ENCODE data around the gene WHRN. TPM values are rescaled to one million over a fixed set of nuclear protein-coding genes. Genes with fewer than 3 reads are reported as not detected.

The WHRN gene
- total RNA-seq, 1 experiment from 2014 or later: 24.3 TPM

- TF ChIP-seq, protein P1, sequence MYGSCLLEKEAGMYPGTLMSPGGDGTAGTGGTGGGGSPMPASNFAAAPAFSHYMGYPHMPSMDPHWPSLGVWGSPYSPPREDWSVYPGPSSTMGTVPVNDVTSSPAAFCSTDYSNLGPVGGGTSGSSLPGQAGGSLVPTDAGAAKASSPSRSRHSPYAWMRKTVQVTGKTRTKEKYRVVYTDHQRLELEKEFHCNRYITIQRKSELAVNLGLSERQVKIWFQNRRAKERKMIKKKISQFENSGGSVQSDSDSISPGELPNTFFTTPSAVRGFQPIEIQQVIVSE (CRISPR knock-in tag; IDR thresholded peaks at IDR 0.05; ENCODE audit: borderline replicate concordance): no peak
- TF ChIP-seq ZNF425 (CRISPR knock-in tag; conservative IDR thresholded peaks at IDR 0.05): no peak
- no peak for TF ChIP-seq SP1 (CRISPR knock-in tag; conservative IDR thresholded peaks at IDR 0.05)
- TF ChIP-seq ZNF416 (CRISPR knock-in tag; IDR thresholded peaks at IDR 0.05): no peak
- no peak for TF ChIP-seq ZNF219 (CRISPR knock-in tag; IDR thresholded peaks at IDR 0.05; ENCODE audit: borderline replicate concordance)
These were observed 11.6 kb downstream of the WHRN start (continued) for GRCh38 chr9:114493521-114494184.

DNA sequence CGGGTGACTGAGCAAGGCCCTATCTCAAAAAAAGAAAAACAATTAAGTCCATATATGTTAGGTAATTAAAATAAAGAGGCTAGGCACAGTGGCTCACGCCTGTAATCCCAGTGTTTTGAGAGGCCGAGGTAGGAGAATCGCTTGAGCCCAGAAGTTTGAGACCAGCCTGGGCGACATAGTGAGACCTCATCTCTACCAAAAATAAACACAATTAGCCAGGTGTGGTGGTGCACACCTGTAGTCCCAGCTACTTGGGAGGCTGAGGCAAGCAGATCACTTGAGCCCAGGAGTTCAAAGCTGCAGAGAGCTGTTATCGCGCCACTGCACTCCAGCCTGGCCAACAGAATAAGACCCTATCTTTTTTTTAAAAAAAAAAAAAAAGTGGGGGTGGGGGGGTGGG is 12.3 kb downstream of the WHRN start:
- ChIA-PET CTCF (interaction anchor here (1.4 to 2.2 kb wide), 3 partner anchors 11 to 161 kb away, joined by 4 to 16 read pairs (median 6); no protein-coding TSS in a partner anchor), POLR2A (no interaction called here)
- Mint-ChIP-seq H3K27me3 (ENCODE audit: low read depth) (no peaks in the 10 kb centered on the region), H3K27ac (no peak overlapping the region), H3K4me3 (no peak overlapping the region), H3K4me1 (peaks cover 7% of the 10 kb centered on the region), H3K9me3 (no peaks in the 10 kb centered on the region), H3K36me3 (no peaks in the 10 kb centered on the region)
- DNase-seq (ENCODE audit: low spot score) (no peak), ATAC-seq (no peak)
- TF ChIP-seq CREB1 (CRISPR knock-in tag; IDR thresholded peaks at IDR 0.05): no peak
- TF ChIP-seq PRRX2 (CRISPR knock-in tag; IDR thresholded peaks at IDR 0.05): no peak
- no peak for TF ChIP-seq ZNF219 (CRISPR knock-in tag; IDR thresholded peaks at IDR 0.05; ENCODE audit: borderline replicate concordance)

DNA sequence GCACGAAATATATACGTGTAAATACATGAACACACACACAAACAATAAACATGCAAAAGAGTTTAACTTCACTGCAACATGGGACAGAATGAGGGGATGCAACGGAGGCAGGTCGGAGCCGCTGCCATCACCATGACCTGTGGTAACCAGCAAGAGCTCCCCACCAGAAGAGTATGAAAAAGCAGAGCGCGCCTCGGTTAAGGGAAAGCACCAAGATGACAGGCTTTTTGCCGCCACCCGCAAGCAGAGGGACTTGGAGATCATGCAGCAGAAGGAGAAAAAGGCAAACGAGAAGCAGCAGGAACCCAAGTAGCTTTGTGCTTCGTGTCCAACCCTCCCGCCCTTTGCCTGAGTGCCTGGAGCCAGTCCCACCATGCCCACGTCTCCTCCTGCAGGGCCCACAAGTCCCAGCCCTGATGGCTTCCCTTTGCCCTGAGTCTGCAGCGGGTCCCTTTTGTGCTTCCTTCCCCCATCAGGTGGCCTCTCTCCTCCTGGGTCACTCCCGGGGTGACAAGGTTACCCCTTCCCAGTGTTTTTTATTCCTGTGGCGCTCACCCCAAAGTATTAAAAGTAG is 13.8 kb downstream of the WHRN start:
- H3K27ac Mint-ChIP-seq: no peak overlapping the region
- H3K27me3 Mint-ChIP-seq (ENCODE audit: low read depth): no peaks in the 10 kb centered on the region
- H3K4me1 Mint-ChIP-seq: peaks cover 7% of the 10 kb centered on the region
- H3K9me3 Mint-ChIP-seq: no peaks in the 10 kb centered on the region
- H3K36me3 Mint-ChIP-seq: no peaks in the 10 kb centered on the region
- ChIA-PET POLR2A (interaction anchor here (0.6 kb wide), 1 partner anchor 77 kb away, joined by 4 read pairs; no protein-coding TSS in a partner anchor), CTCF (interaction anchor here (1.4 to 2.2 kb wide), 3 partner anchors 13 to 162 kb away, joined by 4 to 16 read pairs (median 7); no protein-coding TSS in a partner anchor)
- peak; percentile 51 for ATAC-seq
- DNase-seq (ENCODE audit: low spot score): no peak
- H3K4me3 Mint-ChIP-seq: no peak overlapping the region
- TF ChIP-seq MYBL2 (CRISPR knock-in tag; IDR thresholded peaks at IDR 0.05): no peak
- TF ChIP-seq, protein P2, sequence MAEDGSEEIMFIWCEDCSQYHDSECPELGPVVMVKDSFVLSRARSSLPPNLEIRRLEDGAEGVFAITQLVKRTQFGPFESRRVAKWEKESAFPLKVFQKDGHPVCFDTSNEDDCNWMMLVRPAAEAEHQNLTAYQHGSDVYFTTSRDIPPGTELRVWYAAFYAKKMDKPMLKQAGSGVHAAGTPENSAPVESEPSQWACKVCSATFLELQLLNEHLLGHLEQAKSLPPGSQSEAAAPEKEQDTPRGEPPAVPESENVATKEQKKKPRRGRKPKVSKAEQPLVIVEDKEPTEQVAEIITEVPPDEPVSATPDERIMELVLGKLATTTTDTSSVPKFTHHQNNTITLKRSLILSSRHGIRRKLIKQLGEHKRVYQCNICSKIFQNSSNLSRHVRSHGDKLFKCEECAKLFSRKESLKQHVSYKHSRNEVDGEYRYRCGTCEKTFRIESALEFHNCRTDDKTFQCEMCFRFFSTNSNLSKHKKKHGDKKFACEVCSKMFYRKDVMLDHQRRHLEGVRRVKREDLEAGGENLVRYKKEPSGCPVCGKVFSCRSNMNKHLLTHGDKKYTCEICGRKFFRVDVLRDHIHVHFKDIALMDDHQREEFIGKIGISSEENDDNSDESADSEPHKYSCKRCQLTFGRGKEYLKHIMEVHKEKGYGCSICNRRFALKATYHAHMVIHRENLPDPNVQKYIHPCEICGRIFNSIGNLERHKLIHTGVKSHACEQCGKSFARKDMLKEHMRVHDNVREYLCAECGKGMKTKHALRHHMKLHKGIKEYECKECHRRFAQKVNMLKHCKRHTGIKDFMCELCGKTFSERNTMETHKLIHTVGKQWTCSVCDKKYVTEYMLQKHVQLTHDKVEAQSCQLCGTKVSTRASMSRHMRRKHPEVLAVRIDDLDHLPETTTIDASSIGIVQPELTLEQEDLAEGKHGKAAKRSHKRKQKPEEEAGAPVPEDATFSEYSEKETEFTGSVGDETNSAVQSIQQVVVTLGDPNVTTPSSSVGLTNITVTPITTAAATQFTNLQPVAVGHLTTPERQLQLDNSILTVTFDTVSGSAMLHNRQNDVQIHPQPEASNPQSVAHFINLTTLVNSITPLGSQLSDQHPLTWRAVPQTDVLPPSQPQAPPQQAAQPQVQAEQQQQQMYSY (CRISPR knock-in tag; IDR thresholded peaks at IDR 0.05): no peak
- TF ChIP-seq, protein P3, sequence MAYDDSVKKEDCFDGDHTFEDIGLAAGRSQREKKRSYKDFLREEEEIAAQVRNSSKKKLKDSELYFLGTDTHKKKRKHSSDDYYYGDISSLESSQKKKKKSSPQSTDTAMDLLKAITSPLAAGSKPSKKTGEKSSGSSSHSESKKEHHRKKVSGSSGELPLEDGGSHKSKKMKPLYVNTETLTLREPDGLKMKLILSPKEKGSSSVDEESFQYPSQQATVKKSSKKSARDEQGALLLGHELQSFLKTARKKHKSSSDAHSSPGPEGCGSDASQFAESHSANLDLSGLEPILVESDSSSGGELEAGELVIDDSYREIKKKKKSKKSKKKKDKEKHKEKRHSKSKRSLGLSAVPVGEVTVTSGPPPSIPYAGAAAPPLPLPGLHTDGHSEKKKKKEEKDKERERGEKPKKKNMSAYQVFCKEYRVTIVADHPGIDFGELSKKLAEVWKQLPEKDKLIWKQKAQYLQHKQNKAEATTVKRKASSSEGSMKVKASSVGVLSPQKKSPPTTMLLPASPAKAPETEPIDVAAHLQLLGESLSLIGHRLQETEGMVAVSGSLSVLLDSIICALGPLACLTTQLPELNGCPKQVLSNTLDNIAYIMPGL (CRISPR knock-in tag; IDR thresholded peaks at IDR 0.05): no peak
- TF ChIP-seq OVOL2 (CRISPR knock-in tag; IDR thresholded peaks at IDR 0.05; ENCODE audit: borderline replicate concordance): no peak
- no peak for TF ChIP-seq GRHL2 (CRISPR knock-in tag; IDR thresholded peaks at IDR 0.05; ENCODE audit: insufficient replicate concordance, severe bottlenecking)
- TF ChIP-seq, protein P4, sequence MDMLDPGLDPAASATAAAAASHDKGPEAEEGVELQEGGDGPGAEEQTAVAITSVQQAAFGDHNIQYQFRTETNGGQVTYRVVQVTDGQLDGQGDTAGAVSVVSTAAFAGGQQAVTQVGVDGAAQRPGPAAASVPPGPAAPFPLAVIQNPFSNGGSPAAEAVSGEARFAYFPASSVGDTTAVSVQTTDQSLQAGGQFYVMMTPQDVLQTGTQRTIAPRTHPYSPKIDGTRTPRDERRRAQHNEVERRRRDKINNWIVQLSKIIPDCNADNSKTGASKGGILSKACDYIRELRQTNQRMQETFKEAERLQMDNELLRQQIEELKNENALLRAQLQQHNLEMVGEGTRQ (CRISPR knock-in tag; IDR thresholded peaks at IDR 0.05): no peak
- no peak for TF ChIP-seq ATF2 (CRISPR knock-in tag; IDR thresholded peaks at IDR 0.05; ENCODE audit: borderline replicate concordance, low read depth)
- no peak for TF ChIP-seq FOXP4 (CRISPR knock-in tag; IDR thresholded peaks at IDR 0.05)
- no peak for TF ChIP-seq ELF4 (CRISPR knock-in tag; IDR thresholded peaks at IDR 0.05; ENCODE audit: low read depth)
- no peak for TF ChIP-seq FOXJ3 (CRISPR knock-in tag; IDR thresholded peaks at IDR 0.05; ENCODE audit: borderline replicate concordance)
- TF ChIP-seq ZNF317 (CRISPR knock-in tag; IDR thresholded peaks at IDR 0.05; ENCODE audit: borderline replicate concordance, low read depth): no peak
